AG04449 (cell line): ENCODE results near the gene NR1H3.
"Not testable (repeated sequence)": the region's sequence is repeated elsewhere in the genome, so short reads cannot be mapped to it uniquely, and the experiment has no call there.

Experiments used
- CTCF ChIA-PET: fragments of 350-600 bp; formaldehyde crosslinking; extraction: SDS; loops from one replicate; lab custom pipeline; 2021; ENCODE audit warnings: antibody characterized with exemption; lab: Yijun Ruan, JAX
- POLR2A ChIA-PET: fragments of 400-600, 350-600 bp; formaldehyde crosslinking; extraction: SDS; loops from one replicate; lab custom pipeline; 2020; ENCODE audit warnings: antibody characterized with exemption, inconsistent platforms; lab: Yijun Ruan, JAX
- DNase-seq: peaks from one replicate; pipeline ENCODE4 v3.0.0-alpha.2; 2010; ENCODE audit warnings: low read depth, low spot score
- H3K4me3 ChIP-seq: 2 replicates; pipeline ENCODE4 v1.5.1; 2011; ENCODE audit warnings: low read depth, mild to moderate bottlenecking, control low read depth, low read length
- TF ChIP-seq, protein P1 (sequence below): IDR thresholded peaks from one replicate; pipeline ENCODE4 v1.5.1; 2011; ENCODE audit warnings: mild to moderate bottlenecking, moderate library complexity, low read length, control low read depth, inconsistent platforms; ENCODE audit not compliant: insufficient read depth; ENCODE audit errors: missing control alignments

The NR1H3 gene

DNA sequence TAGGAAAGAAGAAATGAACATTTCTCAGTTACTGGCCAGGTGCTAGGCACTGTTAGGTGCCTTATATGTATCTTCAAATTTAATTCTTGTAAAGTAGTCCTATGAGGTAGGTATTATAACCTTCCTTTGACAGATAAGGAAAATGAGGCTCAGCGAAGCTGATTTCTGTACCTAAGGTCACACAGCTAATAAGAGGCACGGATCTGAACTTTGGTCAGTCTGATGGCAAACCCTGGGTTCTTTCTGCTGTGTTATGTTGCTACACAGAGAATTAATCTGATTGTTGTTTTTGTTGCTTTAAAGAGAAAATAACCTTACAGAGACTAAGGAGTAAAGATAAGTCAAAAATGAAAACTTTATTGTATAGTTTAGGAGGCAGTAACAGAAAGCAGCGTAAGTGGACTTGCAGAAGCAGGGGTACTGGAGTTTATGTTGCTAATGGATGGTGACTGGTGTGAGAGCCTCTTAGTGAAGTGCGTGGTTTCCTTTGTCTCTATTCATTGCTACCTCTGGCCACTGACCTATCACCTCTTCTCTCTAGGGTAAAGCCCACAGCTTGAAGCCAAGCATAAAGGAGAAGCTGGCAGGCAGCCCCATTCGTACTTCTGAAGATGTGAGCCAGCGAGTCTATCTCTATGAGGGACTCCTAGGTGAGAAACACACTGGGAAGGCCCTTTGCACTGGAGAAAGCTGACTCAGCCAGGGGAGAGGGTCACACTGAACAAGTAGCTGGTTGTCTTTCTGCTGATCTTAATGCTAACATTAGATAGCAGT, 50.4 kb downstream of the NR1H3 start:
- CTCF ChIA-PET = no interaction called here
- POLR2A ChIA-PET = no interaction called here
- H3K4me3 ChIP-seq = no peak overlapping the region
- no peak for DNase-seq
- TF ChIP-seq, protein P1, sequence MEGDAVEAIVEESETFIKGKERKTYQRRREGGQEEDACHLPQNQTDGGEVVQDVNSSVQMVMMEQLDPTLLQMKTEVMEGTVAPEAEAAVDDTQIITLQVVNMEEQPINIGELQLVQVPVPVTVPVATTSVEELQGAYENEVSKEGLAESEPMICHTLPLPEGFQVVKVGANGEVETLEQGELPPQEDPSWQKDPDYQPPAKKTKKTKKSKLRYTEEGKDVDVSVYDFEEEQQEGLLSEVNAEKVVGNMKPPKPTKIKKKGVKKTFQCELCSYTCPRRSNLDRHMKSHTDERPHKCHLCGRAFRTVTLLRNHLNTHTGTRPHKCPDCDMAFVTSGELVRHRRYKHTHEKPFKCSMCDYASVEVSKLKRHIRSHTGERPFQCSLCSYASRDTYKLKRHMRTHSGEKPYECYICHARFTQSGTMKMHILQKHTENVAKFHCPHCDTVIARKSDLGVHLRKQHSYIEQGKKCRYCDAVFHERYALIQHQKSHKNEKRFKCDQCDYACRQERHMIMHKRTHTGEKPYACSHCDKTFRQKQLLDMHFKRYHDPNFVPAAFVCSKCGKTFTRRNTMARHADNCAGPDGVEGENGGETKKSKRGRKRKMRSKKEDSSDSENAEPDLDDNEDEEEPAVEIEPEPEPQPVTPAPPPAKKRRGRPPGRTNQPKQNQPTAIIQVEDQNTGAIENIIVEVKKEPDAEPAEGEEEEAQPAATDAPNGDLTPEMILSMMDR = no peak

GRCh38 chr11:47314992-47315391, 57.2 kb downstream of the NR1H3 start:
- ChIA-PET POLR2A (no interaction called here), CTCF (interaction anchor here (1.3 kb wide), 1 partner anchor 14 kb away, joined by 3 read pairs; no protein-coding TSS in a partner anchor)
- no peak for DNase-seq
- TF ChIP-seq, protein P1 = no peak
- H3K4me3 ChIP-seq = no peak overlapping the region

GRCh38 chr11:47316501-47316900, 58.7 kb downstream of the NR1H3 start:
- POLR2A ChIA-PET, H3K4me3 ChIP-seq, DNase-seq: not testable (repeated sequence)
- CTCF ChIA-PET = interaction anchor here (0.9 kb wide), 1 partner anchor 54 kb away, joined by 4 read pairs; no protein-coding TSS in a partner anchor

DNA sequence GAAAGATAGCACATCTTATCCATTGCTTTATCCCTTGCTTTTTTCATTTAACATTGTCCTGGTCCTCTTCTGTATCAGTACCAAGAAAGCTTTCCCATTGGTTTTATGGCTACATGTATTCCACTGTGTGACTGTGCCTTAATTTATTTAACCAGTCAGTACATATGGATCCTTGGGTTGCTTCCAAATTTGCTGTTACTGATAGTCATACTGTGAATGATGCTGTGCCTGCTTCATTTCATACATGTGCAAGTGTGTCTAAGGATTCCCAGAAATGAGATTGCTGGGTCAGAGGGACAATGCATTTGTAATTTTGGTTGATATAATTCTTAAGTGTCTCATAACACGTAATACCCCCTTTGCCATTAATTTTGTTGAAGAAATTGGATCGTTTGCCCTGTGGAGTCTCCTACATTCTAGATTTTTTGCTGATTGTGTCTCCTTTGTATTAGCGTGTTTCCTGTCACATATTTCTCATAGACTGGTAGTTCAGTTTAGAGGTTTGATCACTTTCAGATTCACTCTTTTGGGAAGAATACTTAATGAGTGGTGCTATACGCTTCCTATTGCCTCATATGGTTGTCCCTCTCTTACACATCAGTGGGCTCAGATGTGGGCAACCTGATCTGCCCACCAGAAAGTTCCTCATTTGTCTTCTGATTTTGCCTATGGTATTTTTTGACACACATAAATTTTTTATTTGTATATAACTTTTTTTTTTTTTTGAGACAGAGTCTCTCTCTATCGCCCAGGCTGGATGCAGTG, 59.5 kb downstream of the NR1H3 start:
- ChIA-PET CTCF (interaction anchor here (0.9 kb wide), 1 partner anchor 54 kb away, joined by 4 read pairs; no protein-coding TSS in a partner anchor), POLR2A (no interaction called here)

GRCh38 chr11:47318166-47318565, 60.4 kb downstream of the NR1H3 start:
- no peak overlapping the region for H3K4me3 ChIP-seq
- DNase-seq = no peak
- ChIA-PET POLR2A (no interaction called here), CTCF (no interaction called here)
- TF ChIP-seq, protein P1 = no peak

More for the DNA sequence above, 59.5 kb downstream of the NR1H3 start:
- no peak for DNase-seq
- H3K4me3 ChIP-seq = no peak overlapping the region
- TF ChIP-seq, protein P1 = no peak
